PC-9 (cell line): ENCODE data around the gene SLC7A5.

ENCODE experiments used
- EZH2 ChIP-seq: fragments of 200-600 bp; sonication (generic); IDR thresholded peaks from 2 replicates; pipeline ENCODE4 v1.8.0; 2017; ENCODE audit warnings: antibody characterized with exemption, low read depth
- TF ChIP-seq, protein P1 (sequence below): fragments of 200-600 bp; sonication (generic); conservative IDR thresholded peaks from 2 replicates; pipeline ENCODE4 v1.6.1; 2017; ENCODE audit warnings: mixed run types, antibody characterized with exemption, mild to moderate bottlenecking, moderate library complexity

DNA sequence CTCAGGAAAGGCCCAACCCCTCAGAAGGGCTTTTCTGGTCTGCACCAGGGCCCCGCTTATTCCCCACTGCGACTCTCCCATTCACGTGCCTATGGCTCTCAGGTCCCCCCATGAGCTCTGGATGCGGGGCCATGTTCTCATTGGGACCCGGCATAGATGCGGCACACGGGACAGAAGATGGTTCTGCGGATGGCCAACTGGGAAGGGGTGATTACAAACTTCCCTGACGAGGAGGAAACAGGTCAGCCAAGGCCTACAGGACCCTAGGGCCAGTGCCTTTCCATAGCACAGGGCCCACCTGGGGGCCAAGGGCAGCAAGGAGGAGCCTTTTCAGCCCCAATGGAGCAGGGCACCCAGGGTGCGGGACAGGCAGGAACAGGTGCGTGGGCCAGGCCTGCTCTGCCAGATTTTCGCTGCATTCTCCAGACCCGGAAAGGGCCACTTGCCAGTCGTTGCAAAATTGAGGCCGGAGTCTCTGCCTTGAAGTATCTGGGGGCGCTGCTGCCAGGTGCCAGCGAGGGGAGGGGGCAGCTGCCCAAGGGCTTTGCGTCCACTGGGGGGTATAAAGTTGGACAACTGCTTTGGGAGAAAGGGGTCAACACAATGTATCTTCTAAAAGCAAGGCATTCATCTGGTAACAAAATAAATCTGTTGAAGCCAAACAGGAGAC, 20.5 kb downstream of the SLC7A5 start:
- TF ChIP-seq, protein P1, sequence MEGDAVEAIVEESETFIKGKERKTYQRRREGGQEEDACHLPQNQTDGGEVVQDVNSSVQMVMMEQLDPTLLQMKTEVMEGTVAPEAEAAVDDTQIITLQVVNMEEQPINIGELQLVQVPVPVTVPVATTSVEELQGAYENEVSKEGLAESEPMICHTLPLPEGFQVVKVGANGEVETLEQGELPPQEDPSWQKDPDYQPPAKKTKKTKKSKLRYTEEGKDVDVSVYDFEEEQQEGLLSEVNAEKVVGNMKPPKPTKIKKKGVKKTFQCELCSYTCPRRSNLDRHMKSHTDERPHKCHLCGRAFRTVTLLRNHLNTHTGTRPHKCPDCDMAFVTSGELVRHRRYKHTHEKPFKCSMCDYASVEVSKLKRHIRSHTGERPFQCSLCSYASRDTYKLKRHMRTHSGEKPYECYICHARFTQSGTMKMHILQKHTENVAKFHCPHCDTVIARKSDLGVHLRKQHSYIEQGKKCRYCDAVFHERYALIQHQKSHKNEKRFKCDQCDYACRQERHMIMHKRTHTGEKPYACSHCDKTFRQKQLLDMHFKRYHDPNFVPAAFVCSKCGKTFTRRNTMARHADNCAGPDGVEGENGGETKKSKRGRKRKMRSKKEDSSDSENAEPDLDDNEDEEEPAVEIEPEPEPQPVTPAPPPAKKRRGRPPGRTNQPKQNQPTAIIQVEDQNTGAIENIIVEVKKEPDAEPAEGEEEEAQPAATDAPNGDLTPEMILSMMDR: no peak
- TF ChIP-seq EZH2: no peak
